Uterus (tissue), 4 donors: ENCODE results near the gene NSUN6. TPM values are rescaled to one million over a fixed set of nuclear protein-coding genes. Genes with fewer than 3 reads are reported as not detected.

Experiments
- DNase-seq, 2 donors: peaks; one replicate each; pipeline ENCODE4 v3.0.0-alpha.2; 2019 to 2020
- H3K27ac ChIP-seq, 2 donors: fragments of 200-600 bp; sonication (generic); 1 replicate in 1 of 2; 2 replicates in 1 of 2; pipeline ENCODE4 v1.5.1; 2016 to 2018
- H3K27me3 ChIP-seq, 2 donors: fragments of 200-600 bp; sonication (generic); one replicate each; pipeline ENCODE4 v1.5.1; 2018 to 2019; ENCODE audit warnings: control low read depth in 1 of 2
- H3K36me3 ChIP-seq, 2 donors: fragments of 200-600 bp; sonication (generic); one replicate each; pipeline ENCODE4 v1.5.1; 2019; ENCODE audit warnings: control low read depth in 1 of 2
- H3K4me1 ChIP-seq, 2 donors: fragments of 200-600 bp; sonication (generic); one replicate each; pipeline ENCODE4 v1.5.1; 2018 to 2019; ENCODE audit warnings: control low read depth in 1 of 2
- H3K4me3 ChIP-seq, 2 donors: fragments of 200-600 bp; sonication (generic); 1 replicate in 1 of 2; 2 replicates in 1 of 2; pipeline ENCODE4 v1.5.1; 2018 to 2019; ENCODE audit warnings: mild to moderate bottlenecking in 1 of 2
- H3K9me3 ChIP-seq, 2 donors: fragments of 200-600 bp; sonication (generic); one replicate each; pipeline ENCODE4 v1.5.1; 2019; ENCODE audit warnings: control low read depth in 1 of 2
- POLR2A ChIP-seq, 2 donors: fragments of 450-650 bp; IDR thresholded peaks; one replicate each; pipeline ENCODE4 v1.6.1; 2016; ENCODE audit warnings: antibody characterized with exemption in 2 of 2, mild to moderate bottlenecking in 1 of 2, moderate library complexity in 1 of 2
- intact Hi-C: fragments of 100-400 bp; cut with DNase I; formaldehyde crosslinking; loops from one replicate; pipeline ENCODE4 v1.15.1; 2023; ENCODE audit warnings: low total_unique reads
- total RNA-seq, 4 donors: library from RNA; depleted of rRNA in 3 of 4; stranded (reverse); fragments of >200 nt in 3 of 4; gene quantifications; one replicate each; pipeline versions ENCODE4 v1.1.0 to v1.2.4, GENCODE V29; 2014 to 2023
- TF ChIP-seq, protein P1 (sequence below), 4 experiments: fragments of 200-600 bp in 2 of 4; fragments of 450-650 bp in 2 of 4; sonication (generic) in 2 of 4; IDR thresholded peaks; one replicate each; pipeline ENCODE4 v1.5.1; 2016 to 2019; ENCODE audit warnings: antibody characterized with exemption in 4 of 4, mild to moderate bottlenecking in 2 of 4, moderate library complexity in 1 of 4
- donor health status: DM: yes; HTN: yes; CAD: no.

NSUN6 gene
- total RNA-seq, 4 donors from 2014 or later = 8.5 to 43.3 (median 26.2) TPM

DNA sequence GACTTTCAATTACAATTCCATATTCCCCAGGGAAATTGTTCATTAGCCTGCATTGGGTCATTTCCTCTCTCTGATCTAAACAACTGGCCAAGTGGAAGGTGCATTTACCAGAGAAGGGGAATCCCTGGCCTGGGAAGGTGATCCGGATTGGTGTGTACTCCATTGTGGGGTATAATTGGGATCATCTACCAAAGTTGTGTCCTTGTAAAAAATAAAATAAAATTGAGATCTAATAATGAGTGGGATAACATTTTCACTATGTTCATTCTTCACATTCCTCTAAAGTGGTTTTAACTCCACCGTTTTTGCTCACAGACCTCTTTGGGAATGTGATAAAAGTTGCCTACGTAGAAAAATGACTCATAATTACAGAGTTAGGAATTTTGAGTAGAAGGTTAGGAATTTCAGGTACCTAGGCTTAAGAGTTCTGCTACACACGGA, 30.6 kb upstream of the NSUN6 start:
- no peak overlapping the region for H3K4me3 ChIP-seq
- intact Hi-C loops = no loop called here
- TF ChIP-seq, protein P1, sequence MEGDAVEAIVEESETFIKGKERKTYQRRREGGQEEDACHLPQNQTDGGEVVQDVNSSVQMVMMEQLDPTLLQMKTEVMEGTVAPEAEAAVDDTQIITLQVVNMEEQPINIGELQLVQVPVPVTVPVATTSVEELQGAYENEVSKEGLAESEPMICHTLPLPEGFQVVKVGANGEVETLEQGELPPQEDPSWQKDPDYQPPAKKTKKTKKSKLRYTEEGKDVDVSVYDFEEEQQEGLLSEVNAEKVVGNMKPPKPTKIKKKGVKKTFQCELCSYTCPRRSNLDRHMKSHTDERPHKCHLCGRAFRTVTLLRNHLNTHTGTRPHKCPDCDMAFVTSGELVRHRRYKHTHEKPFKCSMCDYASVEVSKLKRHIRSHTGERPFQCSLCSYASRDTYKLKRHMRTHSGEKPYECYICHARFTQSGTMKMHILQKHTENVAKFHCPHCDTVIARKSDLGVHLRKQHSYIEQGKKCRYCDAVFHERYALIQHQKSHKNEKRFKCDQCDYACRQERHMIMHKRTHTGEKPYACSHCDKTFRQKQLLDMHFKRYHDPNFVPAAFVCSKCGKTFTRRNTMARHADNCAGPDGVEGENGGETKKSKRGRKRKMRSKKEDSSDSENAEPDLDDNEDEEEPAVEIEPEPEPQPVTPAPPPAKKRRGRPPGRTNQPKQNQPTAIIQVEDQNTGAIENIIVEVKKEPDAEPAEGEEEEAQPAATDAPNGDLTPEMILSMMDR (IDR thresholded peaks at IDR 0.05) = no peak
- TF ChIP-seq POLR2A (IDR thresholded peaks at IDR 0.05) = no peak
- H3K27ac ChIP-seq = no peak overlapping the region
- DNase-seq = no peak
- no peaks in the 10 kb centered on the region for H3K27me3 ChIP-seq
- no peaks in the 10 kb centered on the region for H3K9me3 ChIP-seq
- H3K4me1 ChIP-seq = no peaks in the 10 kb centered on the region
- no peaks in the 10 kb centered on the region for H3K36me3 ChIP-seq

DNA sequence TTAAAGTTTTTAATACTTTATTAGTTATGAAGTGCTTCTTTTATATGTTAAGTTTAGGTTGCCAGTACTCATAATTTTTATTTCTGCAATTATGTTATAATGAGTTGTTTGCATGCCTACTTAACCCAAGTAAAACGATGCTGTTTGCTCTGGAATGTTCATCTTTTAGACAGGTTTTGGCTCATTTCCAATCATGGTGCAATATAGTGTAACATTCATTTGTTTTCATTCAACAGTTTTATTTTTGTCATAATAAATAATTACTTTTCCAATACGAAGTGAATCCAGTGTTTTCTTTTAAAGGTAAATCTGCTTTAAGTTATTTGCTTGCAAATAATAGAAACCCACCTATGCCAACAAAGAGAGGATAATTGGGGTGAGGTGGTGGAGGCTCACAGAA, 30.0 kb upstream of the NSUN6 start:
- Histone ChIP-seq H3K9me3 (no peaks in the 10 kb centered on the region), H3K27me3 (no peaks in the 10 kb centered on the region), H3K4me3 (no peak overlapping the region), H3K4me1 (no peaks in the 10 kb centered on the region), H3K27ac (no peak overlapping the region), H3K36me3 (no peaks in the 10 kb centered on the region)
- no peak for DNase-seq
- TF ChIP-seq, protein P1 (IDR thresholded peaks at IDR 0.05) = no peak
- no peak for TF ChIP-seq POLR2A (IDR thresholded peaks at IDR 0.05)
- intact Hi-C loops = no loop called here

DNA sequence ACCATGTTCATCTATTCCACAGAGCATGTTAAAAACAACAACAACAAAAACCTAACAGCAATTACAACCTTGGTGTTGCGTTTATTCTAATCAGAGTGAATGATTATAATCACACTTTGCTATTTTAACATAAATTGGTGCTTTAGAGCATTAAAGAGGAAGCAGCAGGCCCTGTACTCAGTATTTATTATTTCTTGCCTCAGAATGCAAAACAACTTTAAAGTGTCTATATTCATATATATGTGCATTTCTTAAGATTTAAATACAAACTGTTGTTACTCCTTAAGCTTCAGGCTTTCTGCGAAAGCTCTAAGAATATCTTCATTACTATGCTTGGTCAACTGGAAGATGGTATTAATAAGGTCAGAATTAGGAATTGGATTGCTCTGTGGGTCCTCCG, 29.4 kb upstream of the NSUN6 start:
- no peaks in the 10 kb centered on the region for H3K36me3 ChIP-seq
- no peak overlapping the region for H3K27ac ChIP-seq
- no peaks in the 10 kb centered on the region for H3K27me3 ChIP-seq
- no peaks in the 10 kb centered on the region for H3K9me3 ChIP-seq
- no peak for DNase-seq
- H3K4me3 ChIP-seq = no peak overlapping the region
- TF ChIP-seq, protein P1 (IDR thresholded peaks at IDR 0.05) = no peak
- no peak for TF ChIP-seq POLR2A (IDR thresholded peaks at IDR 0.05)
- intact Hi-C loops = no loop called here
- no peaks in the 10 kb centered on the region for H3K4me1 ChIP-seq

DNA sequence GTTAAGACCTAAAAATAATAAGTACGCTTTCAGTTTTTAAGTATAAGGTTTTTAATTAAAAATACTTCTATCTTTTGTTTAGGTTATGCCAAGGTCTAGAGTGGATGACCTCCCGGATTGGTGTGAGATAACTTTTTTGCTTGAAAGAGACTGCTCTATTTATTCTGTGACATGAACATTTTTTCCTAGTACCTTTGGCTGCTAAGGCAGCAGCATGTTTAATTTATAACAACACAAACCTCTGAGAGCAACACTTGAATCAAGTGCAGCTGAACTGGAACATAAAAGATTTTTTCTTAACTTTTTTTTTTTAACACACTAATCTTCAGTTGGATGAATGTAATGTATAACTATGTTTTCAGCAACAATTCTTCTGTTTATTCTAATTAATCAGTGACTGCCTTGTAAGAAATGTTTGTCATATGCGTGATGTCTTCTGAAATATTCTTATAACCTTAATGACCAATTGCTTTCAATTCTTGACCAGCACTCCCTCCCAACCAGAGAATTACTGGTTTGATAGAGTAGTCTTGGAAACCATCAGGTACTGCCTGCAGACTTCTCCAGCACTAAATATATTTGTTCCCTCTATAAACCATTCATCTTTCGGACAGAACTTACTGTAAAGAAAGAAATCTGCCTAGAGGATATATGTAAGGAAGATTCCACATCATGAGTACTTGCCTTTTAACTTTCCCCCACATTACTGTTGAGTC, 23.9 kb upstream of the NSUN6 start:
- Histone ChIP-seq H3K4me1 (no peaks in the 10 kb centered on the region), H3K36me3 (no peaks in the 10 kb centered on the region), H3K4me3 (no peak overlapping the region), H3K27me3 (no peaks in the 10 kb centered on the region), H3K27ac (no peak overlapping the region), H3K9me3 (no peaks in the 10 kb centered on the region)
- no peak for DNase-seq
- intact Hi-C loops = no loop called here
- TF ChIP-seq, protein P1 (IDR thresholded peaks at IDR 0.05) = no peak
- no peak for TF ChIP-seq POLR2A (IDR thresholded peaks at IDR 0.05)

DNA sequence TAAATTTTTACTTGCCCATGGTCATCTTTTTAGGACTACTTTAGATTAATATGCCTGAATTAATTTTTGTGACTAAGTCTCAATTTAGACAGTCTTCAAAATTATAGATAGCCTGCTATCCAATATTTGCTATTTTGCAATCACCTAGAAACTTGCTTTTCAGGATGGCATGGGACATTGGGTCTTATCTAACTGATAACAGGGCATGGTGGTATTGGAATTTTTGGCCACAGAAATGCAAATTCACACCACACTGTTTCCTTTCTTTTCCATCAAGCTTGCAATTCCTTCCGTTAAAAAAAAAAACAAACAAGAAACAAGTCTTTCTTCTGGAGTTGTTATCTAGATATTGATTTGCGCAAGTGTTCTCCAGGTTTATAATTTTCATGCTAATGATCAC, 16.6 kb upstream of the NSUN6 start:
- H3K27ac ChIP-seq = no peak overlapping the region
- intact Hi-C loops = no loop called here
- no peak for TF ChIP-seq POLR2A (IDR thresholded peaks at IDR 0.05)
- TF ChIP-seq, protein P1 (IDR thresholded peaks at IDR 0.05) = no peak
- no peaks in the 10 kb centered on the region for H3K27me3 ChIP-seq
- no peaks in the 10 kb centered on the region for H3K4me1 ChIP-seq
- H3K36me3 ChIP-seq = no peaks in the 10 kb centered on the region
- no peak overlapping the region for H3K4me3 ChIP-seq
- no peak for DNase-seq
- H3K9me3 ChIP-seq = no peaks in the 10 kb centered on the region
